DOHH2 (cell line): ENCODE results near the gene ZNF236.

Experiments
- H3F3A ChIP-seq: fragments of 200-600 bp; sonication (generic), shearing (Covaris generic); 2 replicates; pipeline ENCODE4 v1.6.0; 2016; ENCODE audit warnings: antibody characterized with exemption, mild to moderate bottlenecking; ENCODE audit not compliant: control insufficient read depth, insufficient read depth
- H3K27ac ChIP-seq: fragments of 200-600 bp; sonication (generic); 2 replicates; pipeline ENCODE4 v1.5.1; 2014; ENCODE audit warnings: low read depth, mild to moderate bottlenecking, low read length, moderate library complexity
- H3K27me3 ChIP-seq: fragments of 200-600 bp; sonication (generic); 2 replicates; pipeline ENCODE4 v1.6.1; 2014; ENCODE audit warnings: mild to moderate bottlenecking, low read length, mixed read lengths; ENCODE audit not compliant: control insufficient read depth
- H3K36me3 ChIP-seq: fragments of 200-600 bp; sonication (generic); 2 replicates; pipeline ENCODE4 v1.6.1; 2014; ENCODE audit warnings: mild to moderate bottlenecking, low read length, moderate library complexity, mixed read lengths; ENCODE audit not compliant: control insufficient read depth
- H3K4me1 ChIP-seq: fragments of 200-600 bp; sonication (generic); 2 replicates; pipeline ENCODE4 v1.6.1; 2014; ENCODE audit warnings: mild to moderate bottlenecking, low read length, mixed read lengths; ENCODE audit not compliant: control insufficient read depth
- H3K4me2 ChIP-seq: fragments of 200-600 bp; sonication (generic); 2 replicates; pipeline ENCODE4 v1.6.0; 2014; ENCODE audit warnings: mild to moderate bottlenecking, low read length, moderate library complexity
- H3K4me3 ChIP-seq: fragments of 200-600 bp; sonication (generic); 2 replicates; pipeline ENCODE4 v1.5.1; 2014; ENCODE audit warnings: mild to moderate bottlenecking, low read length, mixed read lengths
- H3K79me2 ChIP-seq: fragments of 200-600 bp; sonication (generic); 2 replicates; pipeline ENCODE4 v1.6.1; 2014; ENCODE audit warnings: mild to moderate bottlenecking, low read length, mixed read lengths; ENCODE audit not compliant: control insufficient read depth
- H3K9me2 ChIP-seq: fragments of 200-600 bp; sonication (generic); replicated peaks from 2 replicates; pipeline ENCODE4 v1.6.1; 2014; ENCODE audit warnings: mild to moderate bottlenecking, low read length, mixed read lengths; ENCODE audit not compliant: control insufficient read depth
- H3K9me3 ChIP-seq: fragments of 200-600 bp; sonication (generic); 2 replicates; pipeline ENCODE4 v1.6.1; 2014; ENCODE audit warnings: antibody characterized with exemption, low read length, mixed read lengths; ENCODE audit not compliant: control insufficient read depth, insufficient read depth
- H4K20me1 ChIP-seq: fragments of 200-600 bp; sonication (generic); 2 replicates; pipeline ENCODE4 v1.6.0; 2014; ENCODE audit warnings: low read depth, mild to moderate bottlenecking, antibody characterized with exemption, low read length, moderate library complexity; ENCODE audit not compliant: control insufficient read depth, insufficient read depth
- CTCF ChIP-seq: fragments of 200-600 bp; sonication (generic); IDR thresholded peaks from one replicate; pipeline ENCODE4 v1.5.1; 2014; ENCODE audit warnings: antibody characterized with exemption, mild to moderate bottlenecking, low read depth, low read length; ENCODE audit not compliant: poor library complexity, severe bottlenecking
- EZH2phosphoT487 ChIP-seq: fragments of 200-600 bp; sonication (generic); IDR thresholded peaks from 2 replicates; pipeline ENCODE4 v1.6.1; 2017; ENCODE audit warnings: borderline replicate concordance, mild to moderate bottlenecking, antibody characterized with exemption, low read length, moderate library complexity, mixed read lengths

ZNF236 gene

GRCh38 chr18:76874642-76875389 lies 52.5 kb downstream of the ZNF236 start:
- no peak overlapping the region for H3K4me2 ChIP-seq

GRCh38 chr18:76875390-76876325 lies 53.3 kb downstream of the ZNF236 start:
- Histone ChIP-seq H3F3A (peaks cover 11% of the 10 kb centered on the region), H3K4me3 (no peak overlapping the region), H3K9me3 (no peaks in the 10 kb centered on the region), H3K4me1 (no peaks in the 10 kb centered on the region), H3K4me2 (no peak overlapping the region), H3K79me2 (no peaks in the 10 kb centered on the region), H4K20me1 (no peaks in the 10 kb centered on the region), H3K27me3 (no peaks in the 10 kb centered on the region), H3K27ac (no peak overlapping the region), H3K9me2 (no peaks in the 10 kb centered on the region), H3K36me3 (peaks cover 58% of the 10 kb centered on the region)
- TF ChIP-seq EZH2phosphoT487: no peak
- TF ChIP-seq CTCF: peak; percentile 82

More at GRCh38 chr18:76874642-76875389, 52.5 kb downstream of the ZNF236 start:
- TF ChIP-seq EZH2phosphoT487 (no peak), CTCF (no peak)
- Histone ChIP-seq H3K4me3 (no peak overlapping the region), H3K9me3 (no peaks in the 10 kb centered on the region), H3K9me2 (no peaks in the 10 kb centered on the region), H3F3A (peaks cover 11% of the 10 kb centered on the region), H3K79me2 (no peaks in the 10 kb centered on the region), H3K27me3 (no peaks in the 10 kb centered on the region), H4K20me1 (no peaks in the 10 kb centered on the region), H3K36me3 (peaks cover 60% of the 10 kb centered on the region), H3K4me1 (no peaks in the 10 kb centered on the region), H3K27ac (no peak overlapping the region)

- Histone ChIP-seq H3K27ac (no peak overlapping the region), H3K9me3 (no peaks in the 10 kb centered on the region), H3K4me2 (no peak overlapping the region), H4K20me1 (no peaks in the 10 kb centered on the region), H3K79me2 (no peaks in the 10 kb centered on the region), H3K36me3 (peaks cover 64% of the 10 kb centered on the region), H3F3A (peaks cover 7% of the 10 kb centered on the region), H3K4me3 (no peak overlapping the region), H3K27me3 (no peaks in the 10 kb centered on the region), H3K9me2 (no peaks in the 10 kb centered on the region), H3K4me1 (no peaks in the 10 kb centered on the region)
- TF ChIP-seq EZH2phosphoT487 (no peak), CTCF (no peak)
These were observed 56.1 kb downstream of the ZNF236 start for GRCh38 chr18:76878426-76878825.
